NCI-H2081 (cell line): ENCODE measurements around the gene TBL3.
"Not testable (repeated sequence)": the region's sequence is repeated elsewhere in the genome, so short reads cannot be mapped to it uniquely, and the experiment has no call there.

Source experiments
- DNase-seq, 2 experiments: peaks; one replicate each; lab custom pipeline; 2025; lab: John Stamatoyannopoulos, UW

The TBL3 gene

DNA sequence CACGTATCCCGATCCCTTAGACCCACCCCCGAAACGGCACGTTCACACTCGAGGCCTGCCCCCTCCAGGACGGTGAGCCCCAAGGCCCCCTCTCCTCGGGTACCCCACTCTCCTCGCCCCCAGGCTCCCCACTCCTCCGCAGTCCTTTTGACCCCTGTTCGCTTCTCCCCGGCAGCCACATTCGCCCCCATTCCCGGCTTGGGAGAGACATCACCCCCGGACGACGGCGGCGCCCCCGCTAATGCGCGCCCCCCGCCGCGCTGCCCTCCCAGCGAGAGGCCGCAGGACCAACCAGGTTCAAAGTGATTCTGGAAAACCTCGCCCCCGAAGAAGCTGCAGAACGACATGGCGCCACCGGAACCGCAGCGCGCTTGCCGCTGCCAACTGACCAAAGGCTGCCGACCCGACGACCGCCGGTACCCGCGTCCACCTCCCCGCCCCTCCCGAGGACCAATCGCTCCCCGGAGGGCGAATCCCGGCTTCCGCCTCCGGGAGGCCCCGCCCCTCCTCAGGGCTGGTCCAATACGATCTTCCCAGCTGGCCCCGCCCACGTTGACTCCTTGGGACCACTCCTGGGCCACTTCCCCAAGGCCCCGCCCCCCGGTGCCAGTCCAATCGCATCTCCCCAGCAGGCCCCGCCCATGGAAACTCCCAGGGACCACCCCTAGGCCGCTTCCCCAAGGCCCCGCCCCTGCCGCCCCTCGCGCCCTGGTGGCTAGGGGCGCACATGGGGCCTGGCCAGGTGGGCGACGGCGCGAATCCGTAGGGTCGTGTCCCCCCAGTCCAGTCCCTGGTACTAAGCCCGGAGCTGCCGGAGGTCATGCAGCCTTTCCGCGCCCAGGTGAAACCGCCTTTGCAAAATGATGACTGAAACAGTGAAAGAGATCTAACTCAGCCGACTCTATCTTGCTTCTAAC, 28.8 kb upstream of the TBL3 start, which contains the start of gene MSRB1:
Gene MSRB1 (minus strand): TSS at position 390 of the 917 bp plus-strand sequence. CDS start 43 bp downstream, at position 347.
- DNase-seq = peak; percentile 98 to 99

DNA sequence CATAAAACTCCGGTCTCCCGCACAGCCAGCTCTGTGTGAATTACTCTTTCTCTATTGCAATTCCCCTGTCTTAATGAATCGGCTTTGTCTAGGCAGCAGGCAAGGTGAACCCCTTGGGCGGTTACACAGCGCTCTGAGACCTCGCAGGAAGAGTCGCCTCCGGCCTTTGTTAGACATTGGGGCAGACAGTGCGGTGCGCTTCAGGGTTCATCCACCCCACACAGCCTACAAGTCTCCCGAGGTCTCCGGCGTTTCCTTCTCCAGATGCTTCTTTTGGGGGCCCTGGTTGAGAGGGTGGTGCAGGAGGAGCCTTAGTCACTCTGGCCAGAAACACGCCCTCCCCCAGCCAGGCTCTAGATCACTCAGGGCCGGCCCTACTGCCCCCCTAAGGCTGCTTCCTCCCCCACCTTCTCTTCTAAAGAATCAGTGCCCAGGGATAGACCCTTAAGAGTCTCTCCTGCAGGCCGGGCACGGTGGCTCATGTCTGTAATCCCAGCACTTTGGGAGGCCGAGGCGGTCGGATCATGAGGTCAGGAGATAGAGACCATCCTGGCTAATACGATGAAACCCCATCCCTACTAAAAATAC, 27.1 kb upstream of the TBL3 start:
- DNase-seq = no peak

DNA sequence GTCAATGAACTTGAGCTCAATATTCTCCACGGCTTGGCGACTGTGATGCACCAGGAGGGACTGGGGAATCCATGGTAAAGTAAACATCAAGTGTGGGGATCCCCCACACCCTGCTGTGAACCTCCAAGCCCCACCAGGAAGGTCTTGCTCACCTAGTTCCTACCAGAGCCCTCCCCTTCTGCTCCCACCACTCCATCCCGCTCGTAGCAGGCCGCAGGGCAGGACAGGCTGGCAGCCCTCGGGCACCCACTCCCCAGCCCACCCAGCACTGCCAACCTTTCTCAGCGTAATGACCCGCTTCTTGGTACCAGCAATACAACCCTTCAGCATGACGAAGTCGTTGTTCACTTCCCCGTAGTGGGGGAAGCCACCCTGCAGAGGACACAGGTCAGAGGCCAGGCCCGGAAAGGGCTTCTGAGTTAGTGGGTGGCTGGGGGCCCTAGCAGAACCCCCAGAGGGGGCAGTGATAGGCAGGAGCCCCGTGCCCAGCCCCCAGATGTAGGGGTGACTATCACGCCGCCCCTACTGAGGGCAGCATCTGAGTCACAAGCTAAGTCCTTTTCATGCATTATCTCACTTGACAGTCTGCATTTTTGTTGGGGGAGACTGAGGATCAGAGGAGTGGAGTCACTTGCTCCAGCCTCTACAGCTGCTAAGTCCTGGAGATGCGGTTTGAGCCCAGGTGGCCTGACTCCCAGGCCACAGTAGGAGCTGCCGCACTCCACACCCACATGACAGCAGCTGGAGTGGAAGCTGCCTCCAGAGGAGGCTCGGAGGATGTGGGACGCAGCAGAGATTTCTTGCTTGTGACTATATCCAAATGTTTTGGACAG, 26.1 kb upstream of the TBL3 start:
- no peak for DNase-seq

DNA sequence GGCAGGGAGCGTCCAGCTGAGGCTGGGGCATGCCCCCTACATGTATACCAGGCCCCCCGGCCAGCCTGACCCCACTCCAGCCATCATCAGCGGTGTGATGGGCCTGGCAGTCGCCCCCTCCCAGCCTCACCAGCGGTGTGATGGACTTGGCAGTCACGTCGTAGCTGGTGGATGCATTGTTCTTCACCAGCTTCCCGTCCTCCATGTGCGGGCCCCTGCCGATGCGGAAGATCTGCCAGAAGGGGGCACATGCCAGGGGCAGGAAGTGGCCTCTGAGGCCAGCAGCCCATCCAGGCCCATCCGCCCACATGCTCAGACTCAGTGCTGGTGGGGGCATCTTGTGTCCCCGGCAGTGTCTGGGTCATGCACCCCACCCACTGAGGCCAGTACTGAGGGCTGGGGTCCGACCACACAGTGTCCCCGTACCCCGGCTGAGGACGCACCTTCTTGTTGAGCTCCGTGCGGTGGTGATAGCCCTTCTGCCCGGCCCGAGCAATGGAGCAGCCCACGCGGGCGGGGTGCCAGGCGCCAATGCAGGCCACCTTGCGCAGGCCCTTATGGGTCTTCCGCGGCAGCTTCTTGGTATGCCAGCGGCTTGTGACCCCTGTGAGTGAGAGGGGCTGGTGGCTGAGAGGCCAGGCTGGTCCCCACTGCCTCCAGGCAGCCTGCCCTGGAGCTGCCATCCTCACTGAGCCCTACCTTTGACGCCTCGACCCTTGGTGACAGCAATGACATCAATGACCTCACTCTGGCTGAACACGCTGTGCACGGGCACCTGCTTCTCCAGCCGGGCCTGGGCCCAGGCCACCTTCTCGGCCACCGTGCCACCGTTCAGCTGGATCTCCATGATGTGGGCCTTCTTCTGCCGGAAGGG, 25.1 kb upstream of the TBL3 start:
- DNase-seq = no peak

DNA sequence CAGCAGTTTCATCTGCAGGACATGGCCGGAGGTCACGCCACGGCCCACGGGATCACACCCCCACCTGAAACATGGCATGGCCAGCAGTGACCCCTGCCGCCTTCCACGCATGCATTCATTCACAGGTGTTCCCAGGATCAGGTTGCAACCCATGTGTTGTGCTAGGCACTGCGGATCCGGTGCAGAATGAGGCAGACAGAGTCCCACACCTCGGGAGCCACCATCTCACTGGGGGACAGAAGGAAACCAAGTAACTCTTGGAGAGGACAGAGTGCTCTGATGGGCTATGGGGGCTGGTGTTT, 24.5 kb upstream of the TBL3 start:
- no peak for DNase-seq

DNA sequence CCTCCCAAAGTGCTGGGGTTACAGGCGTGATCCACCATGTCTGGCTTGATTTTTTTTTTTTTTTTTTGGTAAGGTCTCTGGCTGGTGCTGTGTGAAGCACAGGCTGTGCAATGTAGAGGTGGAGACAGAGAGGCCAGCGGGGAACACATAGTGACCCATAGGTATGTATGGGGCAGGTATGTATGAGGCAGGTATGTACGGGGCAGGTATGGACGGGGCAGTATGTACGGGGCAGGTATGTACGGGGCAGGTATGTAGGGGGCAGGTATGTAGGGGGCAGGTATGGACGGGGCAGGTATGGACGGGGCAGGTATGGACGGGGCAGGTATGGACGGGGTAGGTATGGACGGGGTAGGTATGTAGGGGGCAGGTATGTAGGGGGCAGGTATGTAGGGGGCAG, 22.3 kb upstream of the TBL3 start:
- DNase-seq = no peak

DNA sequence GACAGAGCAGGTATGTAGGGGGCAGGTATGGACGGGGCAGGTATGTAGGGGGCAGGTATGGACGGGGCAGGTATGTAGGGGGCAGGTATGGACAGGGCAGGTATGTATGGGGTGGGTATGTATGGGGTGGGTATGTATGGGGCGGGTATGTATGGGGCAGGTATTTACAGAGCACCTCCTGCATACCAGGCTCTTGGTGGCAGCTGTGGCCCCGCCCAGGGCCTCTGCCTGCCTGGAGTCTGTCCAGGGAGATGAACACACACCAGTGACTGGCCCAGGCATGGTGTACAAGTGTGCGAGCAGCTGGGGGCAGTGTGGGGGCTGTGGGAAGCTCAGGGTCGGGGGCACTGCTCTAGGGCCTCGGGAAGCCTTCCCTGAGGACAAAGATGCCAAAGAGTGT, 21.8 kb upstream of the TBL3 start:
- DNase-seq = no peak

DNA sequence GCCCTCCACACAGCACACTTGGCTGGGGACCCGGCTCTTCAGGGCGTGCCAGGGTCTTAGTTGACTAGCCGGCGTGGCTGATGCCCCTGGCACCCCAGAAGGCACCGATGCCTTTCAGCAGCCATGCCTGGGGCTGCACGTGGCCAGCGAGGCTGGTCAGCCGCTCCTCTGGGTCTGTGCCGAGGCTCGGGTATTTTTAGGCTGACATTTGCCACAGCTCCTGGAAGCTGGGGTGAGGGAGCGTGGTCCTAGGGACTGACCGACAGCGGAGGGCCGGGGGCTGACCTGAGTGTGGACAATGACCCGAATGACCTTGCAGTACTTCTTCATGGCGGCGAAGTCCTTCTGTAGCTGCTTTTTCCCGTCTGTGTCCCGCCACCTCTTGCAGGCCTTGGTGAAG, 21.3 kb upstream of the TBL3 start:
- DNase-seq = no peak

DNA sequence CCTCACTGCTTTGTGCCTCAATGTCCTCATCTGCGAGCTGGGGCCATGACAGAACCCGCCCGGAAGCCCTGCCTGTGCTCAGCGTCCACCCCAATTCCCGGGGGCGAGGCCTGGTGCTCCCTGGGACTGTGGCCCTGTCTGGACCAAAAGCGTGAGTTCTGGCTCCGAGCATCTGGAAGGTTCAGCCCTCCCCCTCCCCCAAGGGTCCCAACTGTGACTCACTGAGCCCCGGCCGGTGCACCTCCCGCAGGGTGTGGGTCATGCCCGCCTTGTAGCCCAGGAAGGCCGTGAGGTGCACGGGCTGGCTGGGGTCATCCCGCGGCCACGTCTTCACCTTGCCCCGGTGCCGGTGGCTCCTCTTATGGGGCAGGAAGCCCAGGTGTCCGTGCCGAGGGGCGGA, 18.1 kb upstream of the TBL3 start:
- no peak for DNase-seq

DNA sequence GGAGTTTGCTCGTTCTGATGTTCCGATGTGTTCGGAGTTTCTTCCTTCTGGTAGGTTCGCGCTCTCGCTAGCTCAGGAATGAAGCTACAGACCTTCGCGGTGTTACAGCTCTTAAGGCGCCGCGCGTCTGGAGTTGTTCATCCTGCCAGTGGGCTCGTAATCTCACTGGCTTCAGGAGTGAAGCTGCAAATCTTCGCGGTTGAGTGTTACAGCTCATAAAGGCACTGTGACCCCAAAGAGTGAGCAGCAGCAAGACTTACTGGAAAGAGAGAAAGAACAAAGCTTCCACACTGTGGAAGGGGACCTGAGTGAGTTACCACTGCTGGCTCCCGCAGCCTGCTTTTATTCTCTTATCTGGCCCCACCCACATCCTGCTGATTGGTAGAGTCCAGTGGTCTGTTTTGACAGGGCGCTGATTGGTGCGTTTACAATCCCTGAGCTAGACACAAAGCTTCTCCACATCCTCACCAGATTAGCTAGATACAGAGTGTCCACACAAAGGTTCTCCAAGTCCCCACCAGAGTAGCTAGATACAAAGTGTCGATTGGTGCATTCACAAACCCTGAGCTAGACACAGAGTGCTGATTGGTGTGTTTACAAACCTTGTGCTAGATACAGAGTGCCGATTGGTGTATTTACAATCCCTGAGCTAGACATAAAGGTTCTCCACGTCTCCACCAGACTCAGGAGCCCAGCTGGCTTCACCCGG, 14.3 kb upstream of the TBL3 start:
- not testable (repeated sequence) for DNase-seq

DNA sequence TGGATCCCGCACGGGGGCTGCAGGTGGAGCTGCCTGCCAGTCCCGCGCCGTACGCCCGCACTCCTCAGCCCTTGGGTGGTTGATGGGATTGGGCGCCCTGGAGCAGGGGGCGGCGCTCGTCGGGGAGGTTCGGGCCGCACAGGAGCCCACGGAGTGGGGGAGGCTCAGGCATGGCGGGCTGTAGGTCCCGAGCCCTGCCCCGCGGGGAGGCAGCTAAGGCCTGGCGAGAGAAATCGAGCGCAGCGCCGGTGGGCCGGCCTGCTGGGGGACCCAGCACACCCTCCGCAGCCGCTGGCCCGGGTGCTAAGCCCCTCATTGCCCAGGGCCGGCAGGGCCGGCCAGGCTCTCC, 13.7 kb upstream of the TBL3 start:
- not testable (repeated sequence) for DNase-seq

DNA sequence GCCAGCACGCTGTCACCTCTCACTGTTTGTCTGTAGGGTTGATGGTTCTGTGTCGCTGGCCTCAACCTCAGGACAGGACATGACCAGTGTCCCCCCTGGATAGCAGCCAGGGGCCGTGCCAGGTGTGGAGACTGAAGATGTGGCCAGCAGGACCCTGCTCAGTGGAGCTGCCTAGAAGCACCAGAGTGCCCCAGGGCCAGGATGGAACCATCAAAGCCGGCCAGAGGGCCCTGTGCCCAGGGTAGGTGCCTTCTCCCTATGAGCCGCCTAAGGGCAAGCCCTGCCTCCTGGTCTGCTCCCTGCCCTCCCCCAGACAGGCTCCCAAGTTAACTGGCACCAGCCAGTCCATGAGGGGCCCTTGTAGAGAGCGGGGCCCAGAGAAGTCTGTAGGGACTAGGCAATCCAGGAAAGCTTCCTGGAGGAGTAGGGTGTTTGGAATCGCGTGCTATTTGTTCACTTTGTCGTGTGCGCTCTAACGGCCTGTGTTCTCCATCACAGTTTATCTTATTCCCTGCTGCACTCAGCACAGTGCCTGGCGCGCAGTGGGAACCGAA, 13.1 kb upstream of the TBL3 start:
- no peak for DNase-seq

DNA sequence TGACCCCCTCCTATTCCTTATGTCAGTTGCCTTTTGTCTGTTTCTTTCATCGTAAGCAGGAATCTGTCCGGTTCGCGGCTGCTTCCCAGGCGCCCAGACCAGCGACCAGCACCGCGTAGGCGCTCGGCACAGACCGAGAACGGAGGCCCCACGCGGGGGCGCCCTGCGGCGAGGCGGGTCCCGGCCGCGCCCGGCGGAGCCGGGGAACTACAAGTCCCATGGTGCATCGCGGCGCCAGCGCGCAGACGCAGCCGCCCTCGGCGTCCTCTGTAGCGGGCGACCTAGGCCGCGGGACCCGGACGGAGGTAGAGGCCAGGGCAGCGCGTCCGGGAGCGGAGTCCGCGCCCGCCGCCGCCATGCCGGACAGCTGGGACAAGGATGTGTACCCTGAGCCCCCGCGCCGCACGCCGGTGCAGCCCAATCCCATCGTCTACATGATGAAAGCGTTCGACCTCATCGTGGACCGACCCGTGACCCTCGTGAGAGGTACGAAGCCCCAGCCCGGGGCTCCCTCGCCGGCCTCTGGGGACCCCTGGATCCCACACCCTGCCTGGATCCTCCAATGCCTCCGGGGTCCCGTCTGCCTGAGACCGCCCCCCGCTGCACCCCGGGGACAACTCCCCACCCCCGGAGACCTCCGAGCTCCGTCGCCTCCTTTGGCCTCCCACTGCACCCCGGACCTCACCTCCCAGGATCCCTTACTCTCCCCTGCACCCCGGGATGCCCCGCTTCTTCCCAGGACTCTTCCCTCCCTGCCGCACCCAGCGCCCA, 12.4 kb upstream of the TBL3 start, which contains the start of gene NDUFB10:
Gene NDUFB10 (plus strand): TSS at position 270 of the 771 bp plus-strand sequence. CDS start 87 bp downstream, at position 357.
- DNase-seq = peak; percentile 83 to 88

DNA sequence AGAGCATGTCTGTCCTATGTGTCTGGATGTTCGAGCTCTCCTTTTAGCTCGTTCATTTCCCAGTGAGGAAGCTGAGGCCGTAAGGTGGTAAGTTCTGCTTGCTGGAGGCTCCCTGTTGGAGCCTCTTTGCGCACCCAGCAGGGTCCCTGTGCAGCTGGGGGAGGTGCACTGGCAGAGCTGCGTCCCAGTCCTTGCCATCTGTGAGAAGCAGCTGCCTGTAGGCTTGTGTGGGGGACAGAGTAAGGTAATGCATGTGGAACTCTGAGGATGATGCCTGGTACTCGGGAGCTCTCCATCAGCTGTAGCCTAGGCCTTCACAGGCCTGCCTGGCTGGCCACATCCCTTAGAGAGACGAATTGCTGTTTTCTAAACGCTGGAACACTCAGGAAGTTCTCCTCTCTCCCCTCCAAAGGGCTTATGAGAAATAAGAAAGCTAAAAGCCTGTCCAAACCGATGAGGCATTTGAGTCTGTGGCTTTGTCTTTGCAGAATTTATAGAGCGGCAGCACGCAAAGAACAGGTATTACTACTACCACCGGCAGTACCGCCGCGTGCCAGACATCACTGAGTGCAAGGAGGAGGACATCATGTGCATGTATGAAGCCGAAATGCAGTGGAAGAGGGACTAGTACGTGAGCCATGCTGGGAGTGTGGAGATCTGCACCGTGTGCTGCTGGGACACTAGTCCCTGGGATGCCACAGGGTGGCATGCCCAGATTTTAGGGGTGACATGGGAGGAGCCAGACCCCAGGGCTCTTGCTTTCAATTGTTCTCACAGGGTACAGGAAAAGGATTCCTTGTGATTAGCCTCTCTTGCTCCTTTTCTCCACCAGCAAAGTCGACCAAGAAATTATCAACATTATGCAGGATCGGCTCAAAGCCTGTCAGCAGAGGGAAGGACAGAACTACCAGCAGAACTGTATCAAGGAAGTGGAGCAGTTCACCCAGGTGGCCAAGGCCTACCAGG, 10.9 kb upstream of the TBL3 start:
- DNase-seq = peak; percentile 51 to 77

DNA sequence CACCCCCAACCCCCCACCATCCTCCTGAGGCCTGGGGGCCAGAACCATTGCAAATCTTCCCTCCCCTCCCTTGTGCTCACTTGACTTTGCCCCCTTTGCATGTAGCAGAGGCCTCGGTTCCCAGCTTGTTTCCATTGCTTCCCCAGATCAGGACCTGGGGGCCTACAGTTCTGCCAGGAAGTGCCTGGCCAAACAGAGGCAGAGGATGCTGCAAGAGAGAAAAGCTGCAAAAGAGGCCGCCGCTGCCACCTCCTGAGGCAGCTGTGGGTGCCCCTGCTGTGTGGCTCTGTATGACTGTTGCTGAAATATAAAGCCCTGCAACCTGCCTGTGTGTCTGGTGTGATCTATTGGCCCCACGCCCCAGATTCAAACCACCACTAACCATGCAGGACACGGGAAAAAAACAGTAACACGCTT, 10.2 kb upstream of the TBL3 start:
- peak in 1 of 2 experiments; percentile 26 for DNase-seq

DNA sequence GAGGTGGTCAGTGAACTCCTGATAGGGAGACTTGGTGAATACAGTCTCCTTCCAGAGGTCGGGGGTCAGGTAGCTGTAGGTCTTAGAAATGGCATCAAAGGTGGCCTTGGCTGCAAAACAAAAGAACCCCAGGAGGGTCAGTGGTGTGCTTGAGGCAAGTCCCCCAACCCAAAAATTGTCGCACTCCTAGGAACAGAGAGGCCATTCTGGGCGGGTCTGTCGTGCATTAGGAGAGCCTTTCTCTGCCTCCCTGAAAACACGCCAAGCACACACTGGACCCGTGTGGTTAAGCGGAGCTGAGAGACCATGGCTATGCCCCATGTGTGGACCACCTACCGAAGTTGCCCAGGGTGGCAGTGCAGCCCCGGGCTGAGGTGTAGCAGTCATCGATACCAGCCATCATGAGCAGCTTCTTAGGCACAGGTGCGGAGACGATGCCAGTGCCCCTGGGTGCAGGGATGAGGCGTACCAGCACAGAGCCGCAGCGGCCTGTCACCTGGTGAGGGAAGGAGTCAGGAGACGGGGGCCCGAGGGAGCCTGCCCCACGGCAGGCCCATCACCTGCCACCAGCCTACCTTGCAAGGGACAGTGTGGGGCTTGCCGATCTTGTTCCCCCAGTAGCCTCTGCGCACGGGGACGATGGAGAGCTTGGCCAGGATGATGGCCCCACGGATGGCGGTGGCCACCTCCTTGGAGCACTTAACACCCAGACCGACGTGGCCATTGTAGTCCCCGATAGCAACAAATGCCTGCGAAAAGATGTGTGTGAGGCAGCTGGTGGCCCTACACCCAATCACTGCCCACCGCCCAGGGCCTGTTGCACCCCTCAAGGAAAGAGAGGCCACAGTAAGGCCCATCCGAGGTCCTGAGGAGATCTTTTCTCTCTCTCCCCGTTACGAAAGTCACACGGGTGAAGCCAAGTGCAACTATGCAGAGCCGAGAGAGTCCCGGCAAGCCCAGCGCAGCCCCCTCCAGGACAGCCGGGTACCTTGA, 9.4 kb upstream of the TBL3 start:
- not testable (repeated sequence) for DNase-seq

DNA sequence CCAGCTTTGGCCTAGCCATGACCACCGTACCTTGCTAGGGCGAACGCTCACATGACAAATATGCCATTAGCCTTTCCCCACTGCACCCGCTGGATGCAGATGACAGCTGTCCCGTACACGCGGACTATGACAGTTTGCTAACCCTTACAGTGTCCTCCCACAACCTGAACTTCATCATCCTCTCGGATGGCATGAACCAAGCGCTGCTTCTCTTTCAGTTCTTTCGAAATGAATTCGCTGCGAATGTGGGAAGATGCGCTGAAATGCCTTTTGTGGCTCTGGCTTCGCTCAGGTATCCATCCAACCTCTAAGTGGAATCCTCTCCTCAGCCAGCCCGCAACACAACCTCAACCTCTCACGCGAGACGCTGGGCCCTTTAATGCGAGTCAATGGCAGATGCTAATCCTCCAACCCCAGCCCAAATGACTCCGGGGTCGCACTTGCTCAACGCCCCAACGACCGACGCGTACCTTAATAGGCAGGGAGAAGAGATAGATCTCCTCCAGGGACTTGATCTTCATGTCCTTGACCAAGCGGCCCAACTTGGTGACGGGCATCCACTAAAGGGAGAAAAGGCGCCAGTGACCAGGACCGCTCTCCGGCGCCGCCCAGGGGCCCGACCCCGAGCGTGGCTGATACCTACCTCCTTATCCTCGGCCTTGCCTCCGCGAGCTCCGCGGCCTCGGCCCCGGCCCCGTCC, 7.9 kb upstream of the TBL3 start:
- DNase-seq = peak; percentile 46
